Activated CD8-positive, alpha-beta T cell treated with anti-CD3 and anti-CD28 coated beads for 36 hours (primary cell): Measurements from ENCODE around the gene AUTS2. TPM values are rescaled to one million over a fixed set of nuclear protein-coding genes. Genes with fewer than 3 reads are reported as not detected.

ENCODE experiments used
- ATAC-seq: fragments of 200-7000 bp; cut with Tn5 transposase; one replicate; pipeline ENCODE4 v1.10.0; 2021; ENCODE audit warnings: mild to moderate bottlenecking, moderate library complexity
- CTCF ChIA-PET: fragments of 350-600 bp; sonication (Branson Sonifier 250); formaldehyde crosslinking; loops from one replicate; lab custom pipeline; 2021; ENCODE audit warnings: antibody characterized with exemption; lab: Charles Lee
- POLR2A ChIA-PET: fragments of 350-600 bp; sonication (Branson Sonifier 250); formaldehyde crosslinking; loops from one replicate; lab custom pipeline; 2021; ENCODE audit warnings: antibody characterized with exemption; lab: Charles Lee
- DNase-seq: peaks from one replicate; pipeline ENCODE4 v3.0.0-alpha.2; 2020
- H3K27ac Mint-ChIP-seq: one replicate; pipeline ENCODE4 v1.8.0; 2021; ENCODE audit warnings: mild to moderate bottlenecking, mixed read lengths
- H3K27me3 Mint-ChIP-seq: one replicate; pipeline ENCODE4 v1.8.0; 2021; ENCODE audit warnings: mixed read lengths
- H3K36me3 Mint-ChIP-seq: one replicate; pipeline ENCODE4 v1.8.0; 2021; ENCODE audit warnings: low read depth, mixed read lengths
- H3K4me1 Mint-ChIP-seq: one replicate; pipeline ENCODE4 v1.8.0; 2021; ENCODE audit warnings: low read depth, mixed read lengths
- H3K4me3 Mint-ChIP-seq: one replicate; pipeline ENCODE4 v1.8.0; 2021; ENCODE audit warnings: mild to moderate bottlenecking, moderate library complexity, mixed read lengths
- H3K9me3 Mint-ChIP-seq: one replicate; pipeline ENCODE4 v1.8.0; 2021; ENCODE audit warnings: mixed read lengths
- intact Hi-C: fragments of 100-400 bp; cut with micrococcal nuclease; formaldehyde crosslinking; loops from one replicate; pipeline ENCODE4 v1.10.0; 2022
- total RNA-seq, 2 experiments: library from RNA; stranded (reverse); gene quantifications; one replicate each; pipeline ENCODE4 v1.2.3, GENCODE V29; 2021
- TF ChIP-seq, protein P1 (sequence below): fragments of 200-600 bp; IDR thresholded peaks from one replicate; pipeline ENCODE4 v1.8.0; 2022; ENCODE audit warnings: antibody characterized with exemption, mild to moderate bottlenecking

Gene AUTS2
- total RNA-seq, 2 experiments from 2014 or later, result 3.1 to 3.3 TPM

DNA sequence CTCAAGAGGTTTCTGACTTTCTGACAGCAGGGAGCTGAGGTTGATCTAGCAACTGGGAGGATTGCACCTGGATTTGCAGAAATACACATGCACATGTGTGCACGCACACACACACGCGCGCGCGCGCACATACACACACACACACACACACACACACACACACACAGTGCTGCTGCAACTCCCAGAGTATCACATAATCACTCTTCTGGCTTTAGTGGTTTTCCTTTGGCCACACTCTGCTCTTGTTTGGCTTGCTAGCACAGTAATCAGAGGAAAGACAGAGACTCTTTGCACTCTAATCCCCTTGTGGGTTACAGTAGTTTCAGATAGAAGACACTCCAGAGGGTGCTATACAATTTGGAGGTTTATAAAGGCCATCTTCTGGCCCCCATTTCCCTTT is 705.0 kb downstream of the AUTS2 start:
- ChIA-PET POLR2A (interaction anchor here (0.7 kb wide), 1 partner anchor 398 kb away, joined by 3 read pairs; no protein-coding TSS in a partner anchor), CTCF (interaction anchor here (0.6 kb wide), 1 partner anchor 240 kb away, joined by 3 read pairs; no protein-coding TSS in a partner anchor)
- intact Hi-C loops, result no loop called here
- H3K9me3 Mint-ChIP-seq, result no peaks in the 10 kb centered on the region
- TF ChIP-seq, protein P1, sequence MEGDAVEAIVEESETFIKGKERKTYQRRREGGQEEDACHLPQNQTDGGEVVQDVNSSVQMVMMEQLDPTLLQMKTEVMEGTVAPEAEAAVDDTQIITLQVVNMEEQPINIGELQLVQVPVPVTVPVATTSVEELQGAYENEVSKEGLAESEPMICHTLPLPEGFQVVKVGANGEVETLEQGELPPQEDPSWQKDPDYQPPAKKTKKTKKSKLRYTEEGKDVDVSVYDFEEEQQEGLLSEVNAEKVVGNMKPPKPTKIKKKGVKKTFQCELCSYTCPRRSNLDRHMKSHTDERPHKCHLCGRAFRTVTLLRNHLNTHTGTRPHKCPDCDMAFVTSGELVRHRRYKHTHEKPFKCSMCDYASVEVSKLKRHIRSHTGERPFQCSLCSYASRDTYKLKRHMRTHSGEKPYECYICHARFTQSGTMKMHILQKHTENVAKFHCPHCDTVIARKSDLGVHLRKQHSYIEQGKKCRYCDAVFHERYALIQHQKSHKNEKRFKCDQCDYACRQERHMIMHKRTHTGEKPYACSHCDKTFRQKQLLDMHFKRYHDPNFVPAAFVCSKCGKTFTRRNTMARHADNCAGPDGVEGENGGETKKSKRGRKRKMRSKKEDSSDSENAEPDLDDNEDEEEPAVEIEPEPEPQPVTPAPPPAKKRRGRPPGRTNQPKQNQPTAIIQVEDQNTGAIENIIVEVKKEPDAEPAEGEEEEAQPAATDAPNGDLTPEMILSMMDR, result no peak
- no peak overlapping the region for H3K4me3 Mint-ChIP-seq
- H3K36me3 Mint-ChIP-seq, result no peaks in the 10 kb centered on the region
- H3K4me1 Mint-ChIP-seq, result peaks cover 18% of the 10 kb centered on the region
- DNase-seq, result no peak
- H3K27ac Mint-ChIP-seq, result no peak overlapping the region
- no peaks in the 10 kb centered on the region for H3K27me3 Mint-ChIP-seq
- ATAC-seq, result no peak

- ATAC-seq, result peak; percentile 42
- CTCF ChIA-PET, result interaction anchor here (0.6 kb wide), 1 partner anchor 239 kb away, joined by 3 read pairs; no protein-coding TSS in a partner anchor
- intact Hi-C loops, result no loop called here
- Mint-ChIP-seq H3K4me1 (peaks cover 18% of the 10 kb centered on the region), H3K9me3 (no peaks in the 10 kb centered on the region), H3K27ac (no peak overlapping the region), H3K4me3 (no peak overlapping the region), H3K27me3 (no peaks in the 10 kb centered on the region), H3K36me3 (no peaks in the 10 kb centered on the region)
- DNase-seq, result no peak
- TF ChIP-seq, protein P1, result no peak
- POLR2A ChIA-PET, result no interaction called here
These were observed 705.5 kb downstream of the AUTS2 start for GRCh38 chr7:70303780-70304179.

GRCh38 chr7:70306173-70306572 is 707.9 kb downstream of the AUTS2 start:
- H3K4me3 Mint-ChIP-seq, result no peak overlapping the region
- POLR2A ChIA-PET, result no interaction called here
- peaks cover 17% of the 10 kb centered on the region for H3K4me1 Mint-ChIP-seq
- no peak overlapping the region for H3K27ac Mint-ChIP-seq
- ATAC-seq (no peak), DNase-seq (no peak)
- CTCF ChIA-PET, result no interaction called here
- H3K9me3 Mint-ChIP-seq, result no peaks in the 10 kb centered on the region
- intact Hi-C loops, result no loop called here
- no peaks in the 10 kb centered on the region for H3K27me3 Mint-ChIP-seq
- H3K36me3 Mint-ChIP-seq, result no peaks in the 10 kb centered on the region
- TF ChIP-seq, protein P1, result no peak

GRCh38 chr7:70307544-70308106 is 709.4 kb downstream of the AUTS2 start:
- POLR2A ChIA-PET, result no interaction called here
- H3K27ac Mint-ChIP-seq, result no peak overlapping the region

DNA sequence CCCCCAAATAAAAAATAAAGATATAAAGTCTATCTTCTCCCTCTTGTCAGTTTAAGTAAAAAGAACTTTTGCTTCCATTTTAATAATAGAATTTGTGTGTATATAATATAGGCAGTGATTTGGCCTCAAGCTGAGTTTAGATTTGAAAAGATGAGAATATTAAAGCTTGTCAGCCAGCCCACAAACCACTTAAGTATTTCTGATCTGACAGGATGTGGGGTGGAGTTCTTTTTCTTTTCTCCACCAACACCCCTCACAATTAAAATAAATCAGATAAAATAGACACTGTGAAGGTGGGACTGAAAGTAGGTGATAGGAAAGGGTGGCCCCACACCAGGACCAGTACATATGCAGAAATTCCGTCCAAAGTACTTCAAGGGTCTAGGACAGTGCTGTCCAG is 714.1 kb downstream of the AUTS2 start:
- ATAC-seq (peak; percentile 47), DNase-seq (no peak)
- Mint-ChIP-seq H3K36me3 (no peaks in the 10 kb centered on the region), H3K4me1 (peaks cover 22% of the 10 kb centered on the region), H3K9me3 (no peaks in the 10 kb centered on the region), H3K4me3 (no peak overlapping the region), H3K27ac (no peak overlapping the region), H3K27me3 (no peaks in the 10 kb centered on the region)
- TF ChIP-seq, protein P1, result no peak
- POLR2A ChIA-PET, result interaction anchor here (1.1 kb wide), 1 partner anchor 15 kb away, joined by 3 read pairs; no protein-coding TSS in a partner anchor
- CTCF ChIA-PET, result no interaction called here
- intact Hi-C loops, result no loop called here

More at GRCh38 chr7:70307544-70308106, 709.4 kb downstream of the AUTS2 start:
- H3K36me3 Mint-ChIP-seq, result no peaks in the 10 kb centered on the region
- no peaks in the 10 kb centered on the region for H3K27me3 Mint-ChIP-seq
- intact Hi-C loops, result no loop called here
- no peak overlapping the region for H3K4me3 Mint-ChIP-seq
- H3K9me3 Mint-ChIP-seq, result no peaks in the 10 kb centered on the region
- TF ChIP-seq, protein P1, result no peak
- peaks cover 19% of the 10 kb centered on the region for H3K4me1 Mint-ChIP-seq
- DNase-seq (no peak), ATAC-seq (no peak)
- CTCF ChIA-PET, result interaction anchor here (1.1 to 1.2 kb wide), 2 partner anchors 24 to 391 kb away, joined by 3 to 5 read pairs; no protein-coding TSS in a partner anchor
